K562 (cell line): ENCODE measurements around the gene ADGRL3. TPM values are rescaled to one million over a fixed set of nuclear protein-coding genes. Genes with fewer than 3 reads are reported as not detected.
"Not testable (repeated sequence)": the region's sequence is repeated elsewhere in the genome, so short reads cannot be mapped to it uniquely, and the experiment has no call there.

Source experiments
- ATAC-seq: fragments of 200-7000 bp; cut with Tn5 transposase; 3 replicates; pipeline ENCODE4 v1.9.1; 2020; ENCODE audit warnings: moderate library complexity
- BruUV-seq: library from RNA; stranded (reverse); fragments of 400-500 nt; replicated peaks from 2 replicates; lab custom pipeline; 2021; lab: Mats Ljungman, UMichigan
- CTCF ChIA-PET: fragments of 300-600 bp; formaldehyde crosslinking; extraction: SDS; loops from one replicate; lab custom pipeline; 2021; ENCODE audit warnings: low intra/inter-chr PET ratio; lab: Yijun Ruan, JAX
- POLR2A ChIA-PET: fragments of 300-600, 350-650 bp; sonication (Branson Sonifier 250); formaldehyde crosslinking; extraction: SDS; loops from one replicate; lab custom pipeline; 2021; ENCODE audit warnings: antibody characterized with exemption, inconsistent platforms; lab: Yijun Ruan, JAX
- DNase-seq, 4 experiments: peaks; one replicate each; pipeline versions ENCODE4 v3.0.0 to v3.0.0-alpha.2; 2011 to 2018; ENCODE audit warnings: low spot score in 3 of 4, mixed read lengths in 3 of 4; ENCODE audit errors: extremely low read depth in 1 of 4
- FAIRE-seq: peaks from 2 replicates; lab custom pipeline; 2011; peaks lifted over from hg19 to GRCh38; lab: Jason Lieb, UNC
- H2AFZ ChIP-seq: 2 replicates; pipeline ENCODE4 v1.6.0; 2011; ENCODE audit warnings: low read depth, low read length, control low read depth, inconsistent platforms
- H3K27ac ChIP-seq: fragments of 200-600 bp; 3 replicates; pipeline ENCODE4 v1.8.0; 2011; ENCODE audit warnings: low read depth, mild to moderate bottlenecking, control low read depth, inconsistent platforms, low read length, moderate library complexity, mixed read lengths; ENCODE audit errors: extremely low read depth
- H3K27me3 ChIP-seq, 2 experiments: fragments of 300-600 bp in 1 of 2; 2 replicates in 1 of 2; 3 replicates in 1 of 2; pipeline versions ENCODE4 v1.6.0 to v1.8.0; 2011; ENCODE audit warnings: inconsistent platforms in 2 of 2, low read length in 2 of 2, mild to moderate bottlenecking in 1 of 2, mixed read lengths in 1 of 2, moderate library complexity in 1 of 2; ENCODE audit not compliant: control insufficient read depth in 2 of 2, insufficient read depth in 2 of 2
- H3K36me3 ChIP-seq: fragments of 300-600 bp; 3 replicates; pipeline ENCODE4 v1.8.0; 2011; ENCODE audit warnings: mild to moderate bottlenecking, low read length, inconsistent platforms; ENCODE audit not compliant: control insufficient read depth, insufficient read depth
- H3K4me1 ChIP-seq, 2 experiments: fragments of 200-600 bp in 1 of 2; replicated peaks in 1 of 2; 2 replicates in 1 of 2; 3 replicates in 1 of 2; pipeline versions ENCODE4 v1.5.1 to v1.8.0; 2011; ENCODE audit warnings: inconsistent platforms in 2 of 2, low read length in 2 of 2, mild to moderate bottlenecking in 1 of 2, mixed read lengths in 1 of 2, moderate library complexity in 1 of 2; ENCODE audit not compliant: control insufficient read depth in 2 of 2, insufficient read depth in 2 of 2
- H3K4me2 ChIP-seq: 2 replicates; pipeline ENCODE4 v1.6.1; 2011; ENCODE audit warnings: low read length, control low read depth, inconsistent platforms, mixed read lengths; ENCODE audit not compliant: insufficient read depth
- H3K4me3 ChIP-seq: fragments of 200-600 bp; sonication (generic), shearing (Covaris generic); 2 replicates; pipeline ENCODE4 v1.5.1; 2016; ENCODE audit warnings: control low read depth, inconsistent platforms
- H3K79me2 ChIP-seq: fragments of 200-600 bp; 3 replicates; pipeline ENCODE4 v1.8.0; 2011; ENCODE audit warnings: low read length, inconsistent platforms; ENCODE audit not compliant: control insufficient read depth, insufficient read depth
- H3K9ac ChIP-seq, 2 experiments: 2 replicates each; pipeline versions ENCODE4 v1.6.0 to v1.6.1; 2011; ENCODE audit warnings: low read depth in 2 of 2, low read length in 2 of 2, control low read depth in 1 of 2, inconsistent platforms in 1 of 2, mild to moderate bottlenecking in 1 of 2, mixed read lengths in 1 of 2; ENCODE audit not compliant: insufficient read depth in 1 of 2
- H3K9me1 ChIP-seq: one replicate; pipeline ENCODE4 v1.6.0; 2011; ENCODE audit warnings: inconsistent platforms, mild to moderate bottlenecking, low read length, moderate library complexity; ENCODE audit not compliant: control insufficient read depth, insufficient read depth
- H3K9me3 ChIP-seq: replicated peaks from 2 replicates; pipeline ENCODE4 v1.5.1; 2011; ENCODE audit warnings: low read depth, low read length, inconsistent platforms; ENCODE audit not compliant: control insufficient read depth, insufficient read depth
- H4K20me1 ChIP-seq: replicated peaks from 2 replicates; pipeline ENCODE4 v1.6.1; 2011; ENCODE audit warnings: low read length, inconsistent platforms, mixed read lengths; ENCODE audit not compliant: control insufficient read depth, insufficient read depth
- IRF2 ChIP-seq: sonication (generic); formaldehyde crosslinking; IDR thresholded peaks from 2 replicates; pipeline ENCODE4 v1.8.1; 2022; ENCODE audit warnings: mild to moderate bottlenecking, missing genetic modification reagents
- WGBS: fragments of 100-300 bp; shearing (Covaris generic); methylation state at CpG from one replicate; pipeline ENCODE4 v1.1.6; 2016; ENCODE audit warnings: low coverage, mixed read lengths; ENCODE audit not compliant: insufficient coverage; ENCODE audit errors: missing lambda C conversion rate; 5-methylcytosine and 5-hydroxymethylcytosine counted together
- in situ Hi-C: fragments of 300-500 bp; cut with MboI; formaldehyde crosslinking; loops from 4 replicates; pipeline ENCODE4 v1.15.0; 2018; ENCODE audit warnings: inconsistent platforms, mixed read lengths
- intact Hi-C: fragments of 100-400 bp; cut with micrococcal nuclease; formaldehyde crosslinking; loops from 2 replicates; pipeline ENCODE4 v1.14.2; 2022
- polyA plus RNA-seq, 8 experiments: library from polyadenylated mRNA; depleted of rRNA in 4 of 8; stranded (reverse) in 5 of 8; unstranded in 3 of 8; fragments of >200 nt; fragmentation: Nextera tagmentation in 2 of 8; fragmentation: Illumina TruSeq in 1 of 8; extraction: Ambion mirVana in 2 of 8; extraction: Trizol in 1 of 8; gene quantifications; 2 replicates each; pipeline versions ENCODE4 v1.2.1 to v1.2.3, GENCODE V29; 2011 to 2014; ENCODE audit warnings: inconsistent platforms in 1 of 8, missing spikeins in 1 of 8
- total RNA-seq, 7 experiments: library from RNA; depleted of rRNA in 6 of 7; stranded (reverse); fragments of >200 nt in 6 of 7; fragmentation: Illumina TruSeq in 2 of 7; extraction: Trizol in 2 of 7; gene quantifications; 2 replicates each; pipeline versions ENCODE4 v1.2.1 to v1.2.3, GENCODE V29; 2011 to 2021; ENCODE audit warnings: low replicate concordance in 1 of 7

The ADGRL3 gene
- total and polyA plus RNA-seq, 9 of the 15 experiments (the other 6 are each of a cell fraction or from before 2014, with no cell fraction given), result 0.03 to 0.14 (median 0.04) TPM; not detected in 2

DNA sequence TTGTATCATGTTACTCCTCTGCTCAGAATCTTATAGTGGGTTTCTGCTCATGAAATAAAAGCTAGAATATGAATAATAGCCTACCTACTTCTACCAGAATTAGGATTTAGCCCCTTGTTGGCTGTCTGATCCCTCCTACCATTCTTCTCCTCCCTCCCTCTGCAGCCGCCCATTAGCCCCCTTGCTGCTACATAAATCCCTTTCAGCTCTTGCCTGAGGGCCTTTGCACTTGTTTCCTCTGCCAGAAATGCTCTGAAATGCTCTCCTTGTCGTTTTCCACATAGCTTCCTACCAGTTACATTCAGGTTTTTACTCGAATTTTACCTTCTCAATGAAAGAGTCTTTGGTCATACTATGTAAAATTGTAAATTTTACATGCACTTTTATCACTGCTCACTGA, 159.2 kb downstream of the ADGRL3 start:
- Histone ChIP-seq H3K27me3 (no peaks in the 10 kb centered on the region), H3K79me2 (no peaks in the 10 kb centered on the region), H3K36me3 (no peaks in the 10 kb centered on the region), H3K9me1 (no peaks in the 10 kb centered on the region), H3K9me3 (no peaks in the 10 kb centered on the region), H4K20me1 (no peaks in the 10 kb centered on the region), H3K27ac (no peak overlapping the region), H3K9ac (no peak overlapping the region)
- DNase-seq (no peak), FAIRE-seq (no peak)
- POLR2A ChIA-PET, result no interaction called here
- WGBS, result 7% methylated on average over 3 of the region's 3 CpGs
- intact Hi-C loops, result no loop called here
- in situ Hi-C loops, result no loop called here
- TF ChIP-seq IRF2 (CRISPR knock-in tag), result no peak
- TF ChIP-seq, all 486 proteins: peak for 0
- Histone ChIP-seq H3K4me2 (no peak overlapping the region), H3K4me3 (no peak overlapping the region), H3K4me1 (no peaks in the 10 kb centered on the region), H2AFZ (no peak overlapping the region)
- CTCF ChIA-PET, result no interaction called here
- no peak for ATAC-seq
- BruUV-seq, result no TSS peak

DNA sequence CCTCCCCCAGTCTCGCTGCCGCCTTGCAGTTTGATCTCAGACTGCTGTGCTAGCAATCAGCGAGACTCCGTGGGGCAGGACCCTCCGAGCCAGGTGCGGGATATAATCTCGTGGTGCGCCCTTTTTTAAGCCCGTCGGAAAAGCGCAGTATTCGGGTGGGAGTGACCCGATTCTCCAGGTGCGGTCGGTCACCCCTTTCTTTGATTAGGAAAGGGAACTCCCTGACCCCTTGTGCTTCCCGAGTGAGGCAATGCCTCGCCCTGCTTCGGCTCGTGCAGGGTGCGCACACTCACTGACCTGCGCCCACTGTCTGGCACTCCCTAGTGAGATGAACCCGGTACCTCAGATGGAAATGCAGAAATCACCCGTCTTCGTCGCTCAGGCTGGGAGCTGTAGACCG, 172.7 kb downstream of the ADGRL3 start:
- H3K4me1 ChIP-seq, CTCF ChIA-PET, POLR2A ChIA-PET: not testable (repeated sequence)

More for the DNA sequence above, 172.7 kb downstream of the ADGRL3 start:
- BruUV-seq, in situ Hi-C loops, H3K27ac ChIP-seq, DNase-seq, H3K9me1 ChIP-seq, H3K9me3 ChIP-seq, H3K79me2 ChIP-seq, FAIRE-seq, intact Hi-C loops, H3K27me3 ChIP-seq, ATAC-seq, H3K9ac ChIP-seq, H2AFZ ChIP-seq, H3K4me3 ChIP-seq, H4K20me1 ChIP-seq, H3K4me2 ChIP-seq, H3K36me3 ChIP-seq: not testable (repeated sequence)
- WGBS, result 3% methylated on average over 13 of the region's 26 CpGs
